ENCODE measurements around the gene PPM1E. TPM values are rescaled to one million over a fixed set of nuclear protein-coding genes. Genes with fewer than 3 reads are reported as not detected.
"Not testable (repeated sequence)": the region's sequence is repeated elsewhere in the genome, so short reads cannot be mapped to it uniquely, and the experiment has no call there.

The PPM1E gene
- total RNA-seq, 4 donors from 2014 or later = 0.24 to 3.0 TPM; not detected in 2

DNA sequence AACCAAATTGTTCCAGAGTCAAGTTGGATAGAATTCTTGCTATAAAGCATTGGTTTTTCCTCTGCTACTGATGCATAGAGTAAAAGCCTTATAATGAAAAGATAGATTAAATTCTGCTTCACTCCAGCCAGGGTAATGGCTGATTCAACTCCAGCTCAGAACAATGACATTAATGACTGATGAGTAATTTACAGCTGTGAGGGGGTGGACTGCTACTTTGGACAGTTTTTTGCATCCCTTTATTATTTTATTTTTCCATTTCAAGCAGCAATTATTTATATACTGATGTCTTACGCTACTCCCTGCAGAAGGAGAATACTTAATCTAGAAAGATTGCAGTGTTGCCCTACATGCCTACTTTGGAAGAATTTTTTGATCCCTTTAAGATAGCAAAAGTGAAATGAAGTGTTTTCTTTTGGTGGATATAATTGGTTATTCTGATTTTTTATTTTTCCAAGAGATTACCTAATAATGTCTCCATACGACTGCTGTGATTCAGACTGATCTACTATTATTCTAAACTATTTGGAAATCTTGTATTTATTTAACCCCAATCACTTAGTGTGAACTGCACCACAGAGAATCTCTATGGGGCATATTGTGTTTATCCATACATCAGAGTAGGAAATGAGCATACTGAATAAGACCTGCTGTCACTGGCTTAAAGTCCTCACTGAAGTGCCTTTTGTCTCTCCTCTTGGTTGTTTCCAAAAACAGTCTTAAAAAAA is 201.5 kb downstream of the PPM1E start:
- TF ChIP-seq POLR2A (IDR thresholded peaks at IDR 0.05) = no peak
- TF ChIP-seq, protein P1, sequence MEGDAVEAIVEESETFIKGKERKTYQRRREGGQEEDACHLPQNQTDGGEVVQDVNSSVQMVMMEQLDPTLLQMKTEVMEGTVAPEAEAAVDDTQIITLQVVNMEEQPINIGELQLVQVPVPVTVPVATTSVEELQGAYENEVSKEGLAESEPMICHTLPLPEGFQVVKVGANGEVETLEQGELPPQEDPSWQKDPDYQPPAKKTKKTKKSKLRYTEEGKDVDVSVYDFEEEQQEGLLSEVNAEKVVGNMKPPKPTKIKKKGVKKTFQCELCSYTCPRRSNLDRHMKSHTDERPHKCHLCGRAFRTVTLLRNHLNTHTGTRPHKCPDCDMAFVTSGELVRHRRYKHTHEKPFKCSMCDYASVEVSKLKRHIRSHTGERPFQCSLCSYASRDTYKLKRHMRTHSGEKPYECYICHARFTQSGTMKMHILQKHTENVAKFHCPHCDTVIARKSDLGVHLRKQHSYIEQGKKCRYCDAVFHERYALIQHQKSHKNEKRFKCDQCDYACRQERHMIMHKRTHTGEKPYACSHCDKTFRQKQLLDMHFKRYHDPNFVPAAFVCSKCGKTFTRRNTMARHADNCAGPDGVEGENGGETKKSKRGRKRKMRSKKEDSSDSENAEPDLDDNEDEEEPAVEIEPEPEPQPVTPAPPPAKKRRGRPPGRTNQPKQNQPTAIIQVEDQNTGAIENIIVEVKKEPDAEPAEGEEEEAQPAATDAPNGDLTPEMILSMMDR (IDR thresholded peaks at IDR 0.05) = no peak
- no peak for DNase-seq

DNA sequence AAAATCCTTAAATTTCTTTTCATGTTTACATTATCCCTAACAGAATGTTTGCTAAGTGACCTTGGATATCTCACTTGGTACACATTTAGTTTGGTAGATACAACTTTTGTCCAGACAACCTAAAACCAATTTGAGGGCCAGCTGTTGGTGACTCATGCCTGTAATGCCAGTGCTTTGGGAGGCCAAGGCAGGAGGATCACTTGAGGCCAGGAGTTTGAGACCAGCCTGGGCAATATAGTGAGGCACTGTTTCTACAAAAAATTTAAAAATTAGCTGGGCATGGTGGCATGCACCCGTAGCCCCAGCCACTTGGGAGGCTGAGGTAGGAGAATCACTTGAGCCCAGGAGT is 202.0 kb downstream of the PPM1E start:
- H3K4me3 ChIP-seq; DNase-seq; intact Hi-C loops (cut with DNase I; ENCODE audit: low total_unique reads); H3K27me3 ChIP-seq; H3K27ac ChIP-seq; H3K4me1 ChIP-seq; H3K36me3 ChIP-seq; H3K9me3 ChIP-seq: not testable (repeated sequence)

More for the DNA sequence above, 201.5 kb downstream of the PPM1E start:
- Histone ChIP-seq H3K27ac (no peak overlapping the region), H3K9me3 (peaks cover 0 to 1% of the 10 kb centered on the region in 2 donors), H3K36me3 (no peaks in the 10 kb centered on the region), H3K27me3 (no peaks in the 10 kb centered on the region), H3K4me1 (no peaks in the 10 kb centered on the region), H3K4me3 (no peak overlapping the region)
- intact Hi-C loops (cut with DNase I; ENCODE audit: low total_unique reads) = no loop called here

DNA sequence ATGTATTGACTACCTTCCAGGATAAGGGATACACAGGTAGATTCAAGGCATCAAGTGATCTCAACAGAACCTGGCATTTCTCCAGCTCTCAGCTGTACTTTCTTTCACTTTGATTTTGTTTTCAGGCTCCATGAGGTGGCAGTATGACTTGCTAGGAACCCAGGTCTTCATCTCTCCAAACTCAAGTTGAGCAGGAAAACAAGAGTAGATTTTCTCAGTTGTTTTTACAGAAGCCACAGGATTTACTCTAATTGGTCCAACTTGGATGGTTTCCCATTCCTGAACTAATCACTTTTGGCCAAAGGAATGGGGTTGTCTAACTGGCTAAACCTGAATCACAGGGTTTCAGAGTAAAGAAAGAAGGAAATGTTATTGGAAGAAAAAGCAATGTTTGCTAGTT is 204.4 kb downstream of the PPM1E start:
- Histone ChIP-seq H3K9me3 (no peaks in the 10 kb centered on the region), H3K27me3 (no peaks in the 10 kb centered on the region), H3K4me3 (no peak overlapping the region), H3K27ac (no peak overlapping the region), H3K36me3 (no peaks in the 10 kb centered on the region), H3K4me1 (no peaks in the 10 kb centered on the region)
- DNase-seq = no peak
- TF ChIP-seq, protein P1 (IDR thresholded peaks at IDR 0.05) = no peak
- no peak for TF ChIP-seq POLR2A (IDR thresholded peaks at IDR 0.05)
- intact Hi-C loops (cut with DNase I; ENCODE audit: low total_unique reads) = no loop called here

GRCh38 chr17:58965221-58965620 is 209.6 kb downstream of the PPM1E start:
- Histone ChIP-seq H3K9me3 (no peaks in the 10 kb centered on the region), H3K4me1 (no peaks in the 10 kb centered on the region), H3K4me3 (no peak overlapping the region), H3K36me3 (no peaks in the 10 kb centered on the region), H3K27ac (no peak overlapping the region), H3K27me3 (no peaks in the 10 kb centered on the region)
- TF ChIP-seq, protein P1 (IDR thresholded peaks at IDR 0.05) = no peak
- no peak for TF ChIP-seq POLR2A (IDR thresholded peaks at IDR 0.05)
- intact Hi-C loops (cut with DNase I; ENCODE audit: low total_unique reads) = no loop called here
- DNase-seq = no peak

GRCh38 chr17:58966208-58966607 is 210.6 kb downstream of the PPM1E start:
- H3K4me3 ChIP-seq = no peak overlapping the region
- TF ChIP-seq, protein P1 (IDR thresholded peaks at IDR 0.05) = no peak
- no peak for TF ChIP-seq POLR2A (IDR thresholded peaks at IDR 0.05)
- intact Hi-C loops (cut with DNase I; ENCODE audit: low total_unique reads) = no loop called here
- no peaks in the 10 kb centered on the region for H3K27me3 ChIP-seq
- no peak for DNase-seq
- no peaks in the 10 kb centered on the region for H3K4me1 ChIP-seq
- no peaks in the 10 kb centered on the region for H3K36me3 ChIP-seq
- H3K27ac ChIP-seq = no peak overlapping the region
- no peaks in the 10 kb centered on the region for H3K9me3 ChIP-seq
